Mucosa of gallbladder (tissue), 1 donor: ENCODE results near the gene DNAJC17. TPM values are rescaled to one million over a fixed set of nuclear protein-coding genes. Genes with fewer than 3 reads are reported as not detected.

Source experiments
- DNase-seq: peaks from one replicate; pipeline ENCODE4 v3.0.0-alpha.2; 2020; ENCODE audit warnings: low spot score
- total RNA-seq: library from RNA; stranded (reverse); gene quantifications from one replicate; pipeline ENCODE4 v1.2.1, GENCODE V29; 2021
- donor health status: DM: no; HTN: no; CAD: no.

DNAJC17 gene
- total RNA-seq, 1 donor from 2014 or later: 41.2 TPM

DNA sequence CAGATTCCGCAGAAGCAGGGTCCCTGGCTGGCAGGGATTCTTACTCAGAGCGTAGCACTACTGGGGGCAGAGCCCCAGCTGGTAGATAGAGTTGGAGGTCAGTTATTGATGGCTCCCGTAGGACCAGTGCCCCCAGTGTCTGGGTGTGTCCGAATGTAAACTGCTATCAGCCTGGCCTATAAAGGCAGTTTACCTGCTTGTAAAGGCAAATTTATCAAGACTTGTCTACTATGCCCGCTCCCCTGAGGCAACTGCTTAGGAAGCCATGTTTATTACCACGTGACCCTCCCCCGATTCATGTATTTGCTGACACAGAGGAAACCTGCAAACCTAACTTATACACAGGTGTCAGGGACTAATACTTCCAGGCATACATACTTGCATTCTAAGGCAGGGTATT, 21.8 kb upstream of the DNAJC17 start:
- DNase-seq: no peak

DNA sequence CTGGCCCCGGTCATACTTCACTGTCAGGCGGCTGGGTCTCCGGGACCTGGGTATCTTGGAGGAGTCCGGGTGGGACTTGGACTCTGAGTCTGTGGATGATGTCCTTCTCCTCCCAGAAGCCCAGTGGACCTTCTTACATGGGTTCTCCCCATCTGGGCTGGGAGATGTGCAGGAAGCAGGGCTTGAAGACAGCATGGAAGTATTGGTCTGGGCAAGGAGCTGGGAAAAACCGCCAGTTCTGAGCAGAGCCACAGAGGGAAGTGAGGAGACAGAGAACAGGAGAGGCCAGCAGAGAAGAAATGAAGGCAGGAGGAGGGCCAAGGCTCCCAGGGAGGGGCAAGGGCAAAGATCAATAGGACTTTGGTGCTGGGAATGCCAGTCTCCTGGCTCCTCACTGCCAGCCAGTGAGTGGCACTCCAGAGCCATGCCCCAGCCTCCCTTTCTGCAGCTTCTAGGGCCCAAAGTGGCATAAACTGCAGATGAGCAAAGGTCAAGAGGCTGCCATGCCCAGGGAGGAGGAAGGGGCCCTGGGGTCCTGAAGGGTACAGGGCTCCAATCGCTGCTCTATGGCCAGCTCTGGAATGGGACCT, 21.3 kb upstream of the DNAJC17 start, which contains the start of gene PPP1R14D:
PPP1R14D (minus strand) TSS at position 262 of the 590 bp plus-strand sequence; CDS start at position 195, 67 bp downstream.
- peak; percentile 76 for DNase-seq

DNA sequence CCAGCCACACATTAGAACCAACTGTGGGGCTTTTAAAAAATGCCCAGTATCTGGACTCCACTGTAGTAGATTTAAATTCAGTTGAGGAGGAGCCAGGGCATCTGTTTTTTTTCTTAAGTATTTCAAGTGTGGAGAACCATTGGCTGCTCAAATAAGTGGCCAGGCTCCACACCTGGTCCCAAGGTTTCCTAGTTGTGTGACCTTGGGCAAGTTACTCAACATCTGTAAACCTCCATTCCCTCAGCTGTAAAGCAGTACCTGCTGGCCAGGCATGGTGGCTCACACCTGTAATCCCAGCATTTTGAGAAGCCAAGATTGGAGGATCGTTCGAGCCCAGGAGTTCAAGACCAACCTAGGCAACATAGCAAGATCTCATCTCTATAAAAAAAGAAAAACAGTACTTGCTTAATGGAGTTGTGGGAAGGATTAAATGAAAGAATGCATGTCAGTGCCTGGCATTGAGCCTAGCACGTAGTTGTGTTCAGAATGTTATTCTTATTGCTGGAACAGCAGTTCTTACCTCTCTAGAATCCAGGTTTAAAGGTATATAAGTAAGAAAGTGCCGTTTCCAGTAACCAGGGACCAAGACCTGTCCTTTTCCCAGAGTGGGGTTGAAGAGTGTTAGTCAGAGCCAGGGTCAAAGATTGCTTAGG, 19.3 kb upstream of the DNAJC17 start:
- no peak for DNase-seq

DNA sequence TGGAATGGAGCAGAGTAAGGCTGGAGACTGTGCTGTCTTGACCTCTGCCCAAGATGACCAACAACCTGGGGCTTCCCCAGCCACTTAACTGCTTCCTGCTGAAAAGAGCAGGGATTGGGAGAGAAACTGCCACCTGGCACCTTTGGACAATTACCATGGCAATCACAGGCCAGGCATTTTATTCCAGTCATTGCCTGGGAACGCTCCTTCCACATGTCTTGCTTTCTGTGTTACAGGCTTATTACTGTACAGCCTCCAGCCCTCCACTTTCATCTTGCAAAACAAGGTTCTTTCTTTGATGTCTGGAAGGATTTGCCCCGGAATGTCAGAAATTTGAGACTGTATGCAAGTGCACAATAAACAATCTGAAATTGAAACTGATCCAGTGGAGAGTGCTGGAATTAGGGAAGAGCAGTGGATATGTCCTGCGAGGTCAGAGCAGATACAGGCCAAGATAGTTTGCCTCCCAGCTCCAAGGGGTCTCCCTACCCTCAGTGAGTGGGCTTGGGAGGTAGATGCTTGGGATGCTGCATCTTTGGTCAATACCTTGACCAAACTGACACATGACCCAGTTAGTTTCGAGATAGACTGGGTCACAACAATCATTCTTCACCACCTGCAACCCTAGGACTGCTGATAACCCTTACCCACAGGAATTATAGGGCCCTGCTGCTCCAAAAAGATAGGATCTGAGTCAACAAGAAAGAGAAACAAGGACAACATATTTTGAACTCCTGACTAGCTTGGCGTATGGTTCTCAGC, 18.6 kb upstream of the DNAJC17 start:
- DNase-seq: no peak

- DNase-seq: no peak
These were observed 16.5 kb upstream of the DNAJC17 start for GRCh38 chr15:40823572-40824343.

GRCh38 chr15:40821195-40821594, 13.9 kb upstream of the DNAJC17 start:
- no peak for DNase-seq

DNA sequence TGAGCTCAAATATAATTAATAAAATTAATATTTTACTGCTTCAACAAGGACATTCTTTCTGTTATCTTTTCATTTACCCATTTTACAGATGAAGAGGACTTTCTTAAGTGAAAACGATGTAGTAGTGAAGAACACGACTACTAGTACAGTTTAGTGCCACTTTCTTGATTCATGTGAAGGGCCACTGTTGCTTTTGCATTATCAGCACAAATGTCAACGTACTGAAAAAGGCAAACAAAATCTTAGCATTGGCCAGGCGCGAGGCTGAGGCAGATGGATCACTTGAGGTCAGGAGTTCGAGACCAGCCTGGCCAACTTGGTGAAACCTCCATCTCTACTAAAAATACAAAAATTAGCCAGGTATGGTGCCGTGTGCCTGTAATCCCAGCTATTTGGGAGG, 11.8 kb upstream of the DNAJC17 start:
- no peak for DNase-seq

GRCh38 chr15:40815042-40815698, 7.9 kb upstream of the DNAJC17 start:
- DNase-seq: no peak

- DNase-seq: no peak
These were observed 5.6 kb upstream of the DNAJC17 start for GRCh38 chr15:40812721-40813425.

- DNase-seq: no peak
These were observed 1.7 kb upstream of the DNAJC17 start for GRCh38 chr15:40808861-40809450.

GRCh38 chr15:40807888-40808461, 702 bp upstream of the DNAJC17 start:
- no peak for DNase-seq

- no peak for DNase-seq
These were observed 623 bp downstream of the DNAJC17 start for GRCh38 chr15:40806672-40807027.

GRCh38 chr15:40803688-40804087, 3.6 kb downstream of the DNAJC17 start:
- DNase-seq: no peak

DNA sequence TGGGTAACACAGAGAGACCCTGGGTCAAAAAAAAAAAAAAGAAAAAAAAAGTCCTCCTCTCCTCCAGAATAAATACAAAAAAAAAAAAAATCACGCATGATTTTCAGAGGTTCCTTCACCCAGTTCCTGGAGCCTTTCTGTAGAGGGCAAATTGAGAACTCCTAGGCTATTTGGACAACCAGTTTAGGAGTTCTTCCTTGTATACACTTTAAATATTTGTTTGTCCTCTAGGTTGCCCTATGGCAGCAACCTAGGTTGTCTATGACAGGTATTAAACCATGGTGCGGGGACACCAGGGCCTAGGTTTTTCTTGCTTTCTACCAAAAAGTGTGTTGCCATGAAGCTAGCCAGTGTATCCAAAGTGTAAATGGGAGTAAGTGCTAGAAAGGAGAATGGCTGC, 4.2 kb downstream of the DNAJC17 start:
- no peak for DNase-seq

DNA sequence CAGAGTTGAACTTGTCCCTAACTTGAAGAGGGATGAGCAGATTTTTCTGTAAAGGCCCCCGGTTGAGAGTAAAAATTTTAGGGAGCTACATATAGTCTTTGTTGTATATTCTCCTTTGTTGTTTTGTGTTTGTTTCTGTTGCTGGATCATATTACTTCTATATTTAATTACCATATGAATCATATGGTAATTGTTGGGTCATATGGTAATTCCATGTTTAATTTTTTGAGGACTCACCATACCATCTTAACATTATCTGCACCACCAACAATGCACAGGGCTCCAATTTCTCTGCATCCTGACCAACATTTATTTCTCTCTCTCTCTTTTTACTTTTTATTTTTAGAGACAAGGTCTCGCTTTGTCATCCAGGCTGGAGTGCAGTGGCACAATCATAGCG, 7.8 kb downstream of the DNAJC17 start:
- DNase-seq: no peak

- DNase-seq: no peak
These were observed 10.8 kb downstream of the DNAJC17 start for GRCh38 chr15:40796512-40796911.

DNA sequence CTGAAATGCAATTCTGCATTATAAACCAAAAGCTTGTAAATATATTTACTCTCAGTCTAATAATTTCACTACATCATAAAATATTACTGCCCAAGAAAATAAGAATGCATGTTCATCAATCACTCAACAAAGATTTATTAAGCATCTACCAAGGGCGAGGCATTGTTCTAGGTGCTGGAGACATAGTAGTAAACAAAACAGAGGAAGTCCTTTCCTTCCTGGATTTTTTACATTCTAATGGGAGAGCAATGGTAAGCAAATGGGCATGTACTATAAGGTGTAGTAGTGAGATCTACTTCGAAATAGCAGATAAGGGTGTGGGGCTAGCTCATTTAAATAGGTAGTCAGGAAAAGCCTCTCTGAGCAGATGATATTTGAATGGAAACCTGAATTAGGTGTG, 11.2 kb downstream of the DNAJC17 start:
- no peak for DNase-seq

DNA sequence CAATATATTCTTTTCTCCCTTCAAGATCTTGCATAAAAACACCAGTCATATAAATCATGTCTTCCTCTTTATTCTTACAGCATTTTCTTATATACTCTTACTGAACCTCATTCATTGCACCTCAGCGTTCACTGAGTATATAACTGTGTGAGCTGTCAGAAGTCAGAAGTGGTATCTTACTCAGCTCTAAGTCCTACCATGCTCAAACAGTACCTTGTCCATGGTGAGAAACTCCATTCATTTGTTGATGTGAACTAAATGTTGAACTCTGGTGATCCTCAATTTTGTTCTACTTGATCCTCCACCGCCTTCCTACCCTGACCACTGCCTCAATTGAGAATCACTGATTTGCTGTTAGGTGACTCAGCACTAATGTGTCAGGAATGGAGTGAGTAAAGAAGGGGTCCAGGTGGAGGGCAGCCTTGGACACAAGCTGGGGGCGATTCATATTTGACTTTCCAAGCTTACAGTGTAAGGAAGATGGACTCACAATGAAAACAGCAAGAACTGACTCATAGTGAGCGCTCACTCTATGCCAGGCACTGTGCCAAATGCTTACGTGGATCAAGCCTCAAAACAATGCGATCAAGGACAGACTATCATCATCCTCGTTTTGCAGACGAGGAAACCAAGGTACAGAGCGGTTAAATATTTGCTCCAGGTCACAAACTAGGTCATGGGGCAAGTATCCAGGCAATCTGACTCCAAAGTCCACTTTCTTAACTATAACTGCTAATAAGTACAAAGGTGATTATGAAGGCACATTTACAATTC, 13.9 kb downstream of the DNAJC17 start:
- DNase-seq: peak; percentile 92

- no peak for DNase-seq
These were observed 14.9 kb downstream of the DNAJC17 start for GRCh38 chr15:40792394-40792793.

DNA sequence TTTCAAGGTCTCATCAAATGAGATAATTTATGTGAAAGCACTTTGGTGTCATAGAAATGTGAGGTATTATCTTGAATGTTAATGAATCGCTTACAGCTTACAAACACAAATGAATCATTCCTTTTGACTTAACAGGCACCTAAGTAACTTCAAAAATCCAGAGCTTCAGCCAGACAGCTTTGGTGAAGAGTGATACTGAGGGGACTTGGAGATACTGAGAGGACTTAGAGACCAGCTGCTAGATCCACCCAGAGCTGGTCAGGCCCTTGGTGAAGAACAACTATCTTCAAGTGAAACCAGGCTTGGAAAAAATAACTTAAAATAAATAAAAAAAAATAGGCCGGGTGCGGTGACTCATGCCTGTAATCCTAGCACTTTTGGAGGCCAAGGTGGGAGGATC, 16.6 kb downstream of the DNAJC17 start:
- DNase-seq: no peak
